Adrenal gland (tissue), 5 donors: Measurements from ENCODE around the gene H2AZ2.

Experiments used
- POLR2A ChIP-seq, 2 donors: fragments of 450-650 bp; IDR thresholded peaks; one replicate each; pipeline ENCODE4 v1.6.1; 2017; ENCODE audit warnings: antibody characterized with exemption in 2 of 2, mild to moderate bottlenecking in 2 of 2, moderate library complexity in 1 of 2
- TF ChIP-seq, protein P1 (sequence below), 6 experiments: fragments of 450-650 bp in 4 of 6; fragments of 200-600 bp in 2 of 6; sonication (generic) in 1 of 6; IDR thresholded peaks; 1 replicate in 5 of 6; 2 replicates in 1 of 6; pipeline versions ENCODE4 v1.5.1 to v1.8.0; 2016 to 2021; ENCODE audit warnings: antibody characterized with exemption in 6 of 6, mild to moderate bottlenecking in 2 of 6, moderate library complexity in 1 of 6
- donor health status: DM: no; HTN: no; CAD: no.

DNA sequence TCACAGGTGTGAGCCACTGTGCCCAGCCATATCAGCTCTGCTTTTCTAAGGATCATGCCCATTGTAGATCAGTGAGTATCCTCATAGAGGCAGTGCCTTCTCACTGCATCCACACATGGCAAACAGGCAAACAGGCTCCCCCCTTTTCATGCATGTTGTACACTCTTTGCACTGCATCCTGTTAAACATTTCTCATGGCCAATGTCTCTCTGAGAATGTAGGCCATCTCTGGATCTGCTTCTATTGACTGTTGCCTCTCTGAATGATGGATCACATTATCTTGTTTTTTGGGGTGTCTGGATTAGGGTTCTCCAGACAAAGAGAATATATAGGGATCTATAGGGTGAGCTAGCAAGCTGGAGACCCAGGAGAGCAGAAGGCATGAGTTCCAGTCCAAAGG is 64.5 kb downstream of the H2AZ2 start:
- TF ChIP-seq, protein P1, sequence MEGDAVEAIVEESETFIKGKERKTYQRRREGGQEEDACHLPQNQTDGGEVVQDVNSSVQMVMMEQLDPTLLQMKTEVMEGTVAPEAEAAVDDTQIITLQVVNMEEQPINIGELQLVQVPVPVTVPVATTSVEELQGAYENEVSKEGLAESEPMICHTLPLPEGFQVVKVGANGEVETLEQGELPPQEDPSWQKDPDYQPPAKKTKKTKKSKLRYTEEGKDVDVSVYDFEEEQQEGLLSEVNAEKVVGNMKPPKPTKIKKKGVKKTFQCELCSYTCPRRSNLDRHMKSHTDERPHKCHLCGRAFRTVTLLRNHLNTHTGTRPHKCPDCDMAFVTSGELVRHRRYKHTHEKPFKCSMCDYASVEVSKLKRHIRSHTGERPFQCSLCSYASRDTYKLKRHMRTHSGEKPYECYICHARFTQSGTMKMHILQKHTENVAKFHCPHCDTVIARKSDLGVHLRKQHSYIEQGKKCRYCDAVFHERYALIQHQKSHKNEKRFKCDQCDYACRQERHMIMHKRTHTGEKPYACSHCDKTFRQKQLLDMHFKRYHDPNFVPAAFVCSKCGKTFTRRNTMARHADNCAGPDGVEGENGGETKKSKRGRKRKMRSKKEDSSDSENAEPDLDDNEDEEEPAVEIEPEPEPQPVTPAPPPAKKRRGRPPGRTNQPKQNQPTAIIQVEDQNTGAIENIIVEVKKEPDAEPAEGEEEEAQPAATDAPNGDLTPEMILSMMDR (IDR thresholded peaks at IDR 0.05), result no peak
- no peak for TF ChIP-seq POLR2A (IDR thresholded peaks at IDR 0.05)
